K562 (cell line): ENCODE measurements around the gene MRGPRF. TPM values are rescaled to one million over a fixed set of nuclear protein-coding genes. Genes with fewer than 3 reads are reported as not detected.

ENCODE experiments used
- CLOCK ChIP-seq: fragments of 250-450 bp; sonication (Bioruptor Pico); IDR thresholded peaks from 2 replicates; pipeline ENCODE4 v1.4.0; 2020; ENCODE audit warnings: mild to moderate bottlenecking, moderate library complexity, borderline replicate concordance
- FOXA3 ChIP-seq, 2 experiments: fragments of 450-650 bp in 1 of 2; sonication (generic) in 1 of 2; formaldehyde crosslinking; IDR thresholded peaks in 1 of 2; conservative IDR thresholded peaks in 1 of 2; 2 replicates each; pipeline versions ENCODE4 v1.4.0 to v1.8.0; 2020 to 2022; ENCODE audit warnings: mild to moderate bottlenecking in 2 of 2, missing genetic modification reagents in 1 of 2
- GMEB1 ChIP-seq: fragments of 250-450 bp; sonication (Bioruptor Pico); IDR thresholded peaks from 2 replicates; pipeline ENCODE4 v1.4.0; 2020; ENCODE audit warnings: mild to moderate bottlenecking
- MAX ChIP-seq: sonication (generic); formaldehyde crosslinking; IDR thresholded peaks from 2 replicates; pipeline ENCODE4 v1.9.0; 2022; ENCODE audit warnings: mild to moderate bottlenecking, missing genetic modification reagents
- NFXL1 ChIP-seq: fragments of 450-650 bp; formaldehyde crosslinking; IDR thresholded peaks from 2 replicates; pipeline ENCODE4 v1.4.0; 2021; ENCODE audit warnings: mild to moderate bottlenecking
- POLR2AphosphoS5 ChIP-seq: IDR thresholded peaks from 2 replicates; pipeline ENCODE4 v1.6.1; 2011; ENCODE audit warnings: mild to moderate bottlenecking, low read depth, low read length, moderate library complexity; ENCODE audit not compliant: control insufficient read depth, insufficient read depth
- RAD21 ChIP-seq, 2 experiments: fragments of 250-450 bp in 1 of 2; fragments of 450-650 bp in 1 of 2; sonication (Bioruptor Pico) in 1 of 2; formaldehyde crosslinking in 1 of 2; IDR thresholded peaks in 1 of 2; conservative IDR thresholded peaks in 1 of 2; 2 replicates each; pipeline versions ENCODE4 v1.4.0 to v1.8.0; 2020 to 2022; ENCODE audit warnings: mild to moderate bottlenecking in 2 of 2, moderate library complexity in 1 of 2
- RNF219 ChIP-seq: fragments of 250-450 bp; sonication (Bioruptor Pico); IDR thresholded peaks from 2 replicates; pipeline ENCODE4 v1.5.0; 2022; ENCODE audit warnings: mild to moderate bottlenecking
- ZEB2 ChIP-seq: fragments of 450-650 bp; IDR thresholded peaks from 2 replicates; pipeline ENCODE4 v1.6.1; 2016
- ZNF384 ChIP-seq: IDR thresholded peaks from 2 replicates; pipeline ENCODE4 v1.6.1; 2012; ENCODE audit warnings: low read depth, low read length, improper control_type of control experiment
- polyA plus RNA-seq, 8 experiments: library from polyadenylated mRNA; depleted of rRNA in 4 of 8; stranded (reverse) in 5 of 8; unstranded in 3 of 8; fragments of >200 nt; fragmentation: Nextera tagmentation in 2 of 8; fragmentation: Illumina TruSeq in 1 of 8; extraction: Ambion mirVana in 2 of 8; extraction: Trizol in 1 of 8; gene quantifications; 2 replicates each; pipeline versions ENCODE4 v1.2.1 to v1.2.3, GENCODE V29; 2011 to 2014; ENCODE audit warnings: inconsistent platforms in 1 of 8, missing spikeins in 1 of 8
- total RNA-seq, 7 experiments: library from RNA; depleted of rRNA in 6 of 7; stranded (reverse); fragments of >200 nt in 6 of 7; fragmentation: Illumina TruSeq in 2 of 7; extraction: Trizol in 2 of 7; gene quantifications; 2 replicates each; pipeline versions ENCODE4 v1.2.1 to v1.2.3, GENCODE V29; 2011 to 2021; ENCODE audit warnings: low replicate concordance in 1 of 7

Gene MRGPRF
- total and polyA plus RNA-seq, 9 of the 15 experiments (the other 6 are each of a cell fraction or from before 2014, with no cell fraction given) = not detected

GRCh38 chr11:68998390-68998911 lies 14.6 kb downstream of the MRGPRF start (continued):
- TF ChIP-seq GMEB1 (CRISPR knock-in tag) (no peak), NFXL1 (CRISPR knock-in tag) (no peak), FOXA3 (CRISPR knock-in tag; conservative IDR thresholded peaks at IDR 0.05 in 1 of 2, IDR thresholded peaks at IDR 0.05 in 1 of 2) (no peak), RNF219 (CRISPR knock-in tag) (no peak), CLOCK (CRISPR knock-in tag) (no peak), ZNF384 (no peak), POLR2AphosphoS5 (no peak), RAD21 (CRISPR knock-in tag; conservative IDR thresholded peaks at IDR 0.05 in 1 of 2, IDR thresholded peaks at IDR 0.05 in 1 of 2) (no peak), ZEB2 (no peak), MAX (CRISPR knock-in tag) (peak; percentile 43; the same call in 1 of the 2 replicates)
